Small intestine (tissue), 16 donors: ENCODE measurements around the gene ITGB1BP1. TPM values are rescaled to one million over a fixed set of nuclear protein-coding genes. Genes with fewer than 3 reads are reported as not detected.

Experiments used
- DNase-seq, 2 donors: peaks; one replicate each; pipeline versions ENCODE4 v3.0.0 to v3.0.0-alpha.2; 2013
- FAIRE-seq: peaks from 2 replicates; lab custom pipeline; 2012; peaks lifted over from hg19 to GRCh38; lab: Jason Lieb, UNC
- H3K27ac ChIP-seq, 3 donors: one replicate each; pipeline ENCODE4 v1.5.1; 2013; ENCODE audit warnings: low read length in 2 of 3, mild to moderate bottlenecking in 2 of 3, control low read depth in 1 of 3, inconsistent platforms in 1 of 3, low read depth in 1 of 3, moderate library complexity in 1 of 3
- H3K27me3 ChIP-seq, 3 donors: one replicate each; pipeline ENCODE4 v1.6.1; 2013; ENCODE audit warnings: low read length in 3 of 3, inconsistent platforms in 1 of 3; ENCODE audit not compliant: control insufficient read depth in 3 of 3, insufficient read depth in 3 of 3
- H3K36me3 ChIP-seq, 3 donors: one replicate each; pipeline ENCODE4 v1.6.1; 2013; ENCODE audit warnings: low read length in 3 of 3, inconsistent platforms in 1 of 3, low read depth in 1 of 3, mild to moderate bottlenecking in 1 of 3, moderate library complexity in 1 of 3; ENCODE audit not compliant: control insufficient read depth in 3 of 3, insufficient read depth in 2 of 3
- H3K4me1 ChIP-seq, 3 donors: one replicate each; pipeline ENCODE4 v1.6.1; 2013; ENCODE audit warnings: low read length in 2 of 3, inconsistent platforms in 1 of 3, low read depth in 1 of 3, mild to moderate bottlenecking in 1 of 3, moderate library complexity in 1 of 3; ENCODE audit not compliant: control insufficient read depth in 3 of 3, insufficient read depth in 2 of 3
- H3K4me3 ChIP-seq, 3 donors: one replicate each; pipeline ENCODE4 v1.5.1; 2013; ENCODE audit warnings: low read length in 3 of 3, control low read depth in 1 of 3, inconsistent platforms in 1 of 3, low read depth in 1 of 3, mild to moderate bottlenecking in 1 of 3, moderate library complexity in 1 of 3
- H3K9me3 ChIP-seq, 2 donors: one replicate each; pipeline ENCODE4 v1.6.1; 2013; ENCODE audit warnings: low read depth in 1 of 2, low read length in 1 of 2; ENCODE audit not compliant: control insufficient read depth in 2 of 2, insufficient read depth in 1 of 2
- WGBS, 3 donors: extraction: QIAGEN DNeasy Blood & Tissue Kit; methylation state at CpG; one replicate each; pipeline ENCODE4 v1.1.7; 2013; 5-methylcytosine and 5-hydroxymethylcytosine counted together
- long read RNA-seq, 10 donors: transcript quantifications; one replicate each; lab custom pipeline, GENCODE V29; 2026
- polyA plus RNA-seq, 4 donors: library from polyadenylated mRNA; stranded (reverse) in 3 of 4; unstranded in 1 of 4; fragments of 200-250 nt in 3 of 4; fragments of 120-200 nt in 1 of 4; gene quantifications; one replicate each; pipeline versions ENCODE4 v1.2.1 to v1.2.3, GENCODE V29; 2013
- donor health status: healthy with polysubstance abuse.
- donor health status: control.
- donor health status: control.
- donor health status: Bipolar disorder and iron deficiency.
- donor health status: healthy.

The ITGB1BP1 gene
- 10 to 100 TPM; 30.6 to 50.8 (median 35.2) TPM for polyA plus RNA-seq
- long read RNA-seq, donor 1: 0 reads
- long read RNA-seq, donor 2, full-length matches to known transcripts: 6 of 6 reads
- long read RNA-seq, donor 2, partial matches to known transcripts: 0 of 6 reads
- long read RNA-seq, donor 2, other reads (novel, unspliced or antisense): 0 of 6 reads
- long read RNA-seq, donor 3, full-length matches to known transcripts: 8 of 8 reads
- long read RNA-seq, donor 3, partial matches to known transcripts: 0 of 8 reads
- long read RNA-seq, donor 3, other reads (novel, unspliced or antisense): 0 of 8 reads
- long read RNA-seq, donor 4: 0 reads
- long read RNA-seq, donor 5, partial matches to known transcripts: 0 of 4 reads
- long read RNA-seq, donor 5, other reads (novel, unspliced or antisense): 0 of 4 reads
- long read RNA-seq, donor 6, partial matches to known transcripts: 0 of 5 reads
- long read RNA-seq, donor 6, other reads (novel, unspliced or antisense): 0 of 5 reads
- long read RNA-seq, donor 7: 0 reads
- long read RNA-seq, donor 8, full-length matches to known transcripts: 1 of 1 reads
- long read RNA-seq, donor 8, partial matches to known transcripts: 0 of 1 reads
- long read RNA-seq, donor 8, other reads (novel, unspliced or antisense): 0 of 1 reads
- long read RNA-seq, donor 9, partial matches to known transcripts: 0 of 4 reads
- long read RNA-seq, donor 9, other reads (novel, unspliced or antisense): 0 of 4 reads
- long read RNA-seq, donor 10, full-length matches to known transcripts: 16 of 21 reads
- long read RNA-seq, donor 10, partial matches to known transcripts: 5 of 21 reads
- long read RNA-seq, donor 10, other reads (novel, unspliced or antisense): 0 of 21 reads

DNA sequence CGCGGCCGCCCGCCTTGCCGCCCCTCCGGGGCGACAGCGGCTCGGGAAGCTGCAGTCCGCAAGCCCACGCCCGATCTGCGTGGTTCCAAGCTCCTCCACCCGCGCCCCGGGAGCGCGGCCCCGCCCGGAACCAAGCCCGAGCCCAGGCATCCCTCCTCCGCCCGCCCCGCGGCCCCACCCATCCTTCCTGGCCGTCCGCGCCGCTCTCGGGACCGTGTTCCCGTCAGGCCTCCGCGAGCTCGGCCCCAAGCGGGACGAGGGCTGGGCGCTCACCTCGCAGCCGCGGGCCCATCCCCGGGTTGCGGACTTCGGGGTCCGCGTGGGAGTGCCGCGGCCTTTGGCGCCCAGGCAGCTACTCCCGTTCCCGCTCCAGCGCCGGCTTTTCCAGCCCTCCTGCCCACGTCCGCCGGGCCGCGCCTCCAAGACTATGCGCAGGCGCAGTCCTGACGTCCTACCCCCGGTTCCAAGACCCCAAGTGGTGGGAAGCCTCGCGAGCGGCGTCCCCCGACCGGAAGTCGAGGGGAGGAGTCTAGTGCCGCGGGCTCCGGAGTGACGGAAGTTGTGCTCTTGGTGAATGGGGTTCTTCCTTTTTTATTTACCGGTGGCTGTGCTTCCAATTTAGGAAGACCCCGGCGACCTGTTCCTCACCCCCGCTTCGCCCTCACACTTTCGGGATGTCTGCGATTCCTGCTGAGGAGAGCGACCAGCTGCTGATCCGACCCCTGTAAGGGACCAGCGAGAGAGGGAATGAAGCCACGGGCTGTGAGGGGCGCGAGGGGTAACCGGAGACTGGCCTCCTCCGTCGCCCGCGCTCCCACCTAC lies at the start of gene ITGB1BP1, which contains the start of gene CPSF3:
TSS of gene ITGB1BP1 (minus strand) at position 429 of the 822 bp plus-strand sequence. CDS start 4,831 bp downstream, outside the sequence.
TSS of gene CPSF3 (plus strand) at position 555 of the 822 bp plus-strand sequence. CDS start at position 675, 120 bp downstream.
- peak; percentile 98 to 100 for DNase-seq
- FAIRE-seq: no peak
- Histone ChIP-seq H3K36me3 (peaks cover 0 to 3% (median 0%) of the 10 kb centered on the region in 3 donors), H3K9me3 (no peaks in the 10 kb centered on the region), H3K27ac (peak within 1 kb of the TSS; percentile 87 to 96 (median 91)), H3K27me3 (no peaks in the 10 kb centered on the region), H3K4me3 (peak within 1 kb of the TSS; percentile 87 to 98 (median 88)), H3K4me1 (peaks cover 4 to 20% (median 12%) of the 10 kb centered on the region in 3 donors)
- 0 to 1% (median 0%) methylated on average over 65 to 91 of the region's 91 CpGs for WGBS, 3 donors

GRCh38 chr2:9472511-9472910 lies 49.2 kb upstream of the ITGB1BP1 start:
- no peak for DNase-seq
- no peak for FAIRE-seq
- Histone ChIP-seq H3K27me3 (no peaks in the 10 kb centered on the region), H3K4me3 (no peak overlapping the region), H3K4me1 (peaks cover 0 to 10% (median 2%) of the 10 kb centered on the region in 3 donors), H3K36me3 (peaks cover 4 to 42% (median 5%) of the 10 kb centered on the region in 3 donors), H3K27ac (no peak overlapping the region), H3K9me3 (no peaks in the 10 kb centered on the region)
- WGBS, 3 donors: 91 to 94% (median 91%) methylated on average over 9 of the region's 9 CpGs

GRCh38 chr2:9471206-9471605 lies 47.9 kb upstream of the ITGB1BP1 start:
- WGBS, 3 donors: 86 to 94% (median 93%) methylated on average over 5 of the region's 5 CpGs
- peaks cover 0 to 10% (median 0%) of the 10 kb centered on the region in 3 donors for H3K4me1 ChIP-seq
- H3K4me3 ChIP-seq: no peak overlapping the region
- no peaks in the 10 kb centered on the region for H3K9me3 ChIP-seq
- H3K36me3 ChIP-seq: peaks cover 4 to 35% (median 5%) of the 10 kb centered on the region in 3 donors
- H3K27me3 ChIP-seq: no peaks in the 10 kb centered on the region
- no peak overlapping the region for H3K27ac ChIP-seq
- no peak for FAIRE-seq
- DNase-seq: no peak

DNA sequence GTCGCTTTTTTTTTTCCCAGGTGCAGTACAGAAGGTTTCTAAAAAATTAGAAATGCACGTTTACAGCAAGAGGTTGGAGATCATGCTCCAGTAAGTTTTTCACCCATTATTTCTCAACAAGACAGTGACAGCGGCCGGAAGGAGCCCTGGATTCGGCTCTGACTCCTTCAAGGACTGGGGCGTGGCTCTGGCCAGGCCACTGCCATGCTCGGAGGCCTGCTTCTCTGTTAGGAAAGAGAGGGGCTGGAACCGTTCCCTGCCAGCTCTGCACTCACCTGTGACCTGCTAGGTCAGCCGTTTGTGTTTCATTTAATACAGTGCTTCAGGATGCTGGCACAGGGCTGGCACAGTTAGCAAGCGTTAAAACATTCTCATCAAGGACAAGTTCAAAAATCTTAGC lies 44.4 kb upstream of the ITGB1BP1 start:
- peaks cover 5 to 42% (median 7%) of the 10 kb centered on the region in 3 donors for H3K36me3 ChIP-seq
- 80 to 89% (median 83%) methylated on average over 10 of the region's 10 CpGs for WGBS, 3 donors
- FAIRE-seq (no peak), DNase-seq (no peak)
- no peaks in the 10 kb centered on the region for H3K9me3 ChIP-seq
- no peak overlapping the region for H3K4me3 ChIP-seq
- H3K4me1 ChIP-seq: no peaks in the 10 kb centered on the region
- H3K27me3 ChIP-seq: no peaks in the 10 kb centered on the region
- no peak overlapping the region for H3K27ac ChIP-seq

DNA sequence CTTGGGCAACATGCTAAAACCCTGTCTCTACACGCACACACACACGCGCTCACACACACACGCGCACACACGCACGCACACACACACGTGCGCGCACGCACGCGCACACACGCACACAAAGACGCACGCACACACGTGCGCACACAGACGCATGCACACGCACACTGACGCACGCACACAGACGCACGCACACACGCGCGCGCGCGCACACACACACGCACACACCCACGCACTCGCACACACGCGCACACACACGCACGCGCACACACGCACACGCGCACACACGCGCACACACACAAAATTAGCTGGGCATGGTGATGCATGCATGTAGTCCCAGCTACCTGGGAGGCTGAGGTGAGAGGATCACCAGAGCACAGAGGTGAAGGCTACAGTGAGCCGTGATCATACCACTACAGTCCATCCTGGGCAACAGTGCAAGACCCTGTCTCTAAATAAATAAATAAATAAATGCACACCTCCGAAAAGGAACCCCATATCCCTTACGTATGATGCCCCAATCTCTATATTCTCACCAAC lies 42.9 kb upstream of the ITGB1BP1 start:
- DNase-seq: no peak
- WGBS, 3 donors: 85 to 92% (median 89%) methylated on average over 38 to 46 of the region's 46 CpGs
- H3K36me3 ChIP-seq: peaks cover 1 to 44% (median 8%) of the 10 kb centered on the region in 3 donors

DNA sequence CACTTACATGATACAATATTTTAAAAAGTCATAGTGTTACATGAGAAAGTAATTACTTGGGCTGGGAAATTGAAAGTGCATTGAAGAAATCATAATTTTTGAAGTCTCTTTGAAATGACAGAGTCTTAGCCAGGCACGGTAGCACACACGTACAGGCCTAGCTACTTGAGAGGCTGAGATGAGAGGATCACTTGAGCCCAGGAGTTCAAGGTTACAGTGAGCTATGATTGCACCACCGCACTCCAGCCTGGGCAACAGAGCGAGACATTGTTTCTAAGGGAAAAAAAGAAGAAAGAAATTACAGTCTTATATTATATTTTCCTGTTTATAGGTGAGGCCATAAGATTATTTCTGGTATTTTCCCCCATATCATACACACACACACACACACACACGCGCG lies 41.8 kb upstream of the ITGB1BP1 start:
- Histone ChIP-seq H3K36me3 (peaks cover 1 to 46% (median 10%) of the 10 kb centered on the region in 3 donors), H3K4me1 (no peaks in the 10 kb centered on the region), H3K9me3 (no peaks in the 10 kb centered on the region), H3K27me3 (no peaks in the 10 kb centered on the region), H3K4me3 (no peak overlapping the region), H3K27ac (no peak overlapping the region)
- whole genome bisulfite sequencing, 3 donors: 85 to 86% (median 86%) methylated on average over 7 of the region's 7 CpGs
- FAIRE-seq: no peak
- no peak for DNase-seq

More for the DNA sequence above, 42.9 kb upstream of the ITGB1BP1 start:
- H3K27me3 ChIP-seq: no peaks in the 10 kb centered on the region
- H3K27ac ChIP-seq: no peak overlapping the region
- no peak for FAIRE-seq
- no peaks in the 10 kb centered on the region for H3K4me1 ChIP-seq
- H3K9me3 ChIP-seq: no peaks in the 10 kb centered on the region
- no peak overlapping the region for H3K4me3 ChIP-seq

DNA sequence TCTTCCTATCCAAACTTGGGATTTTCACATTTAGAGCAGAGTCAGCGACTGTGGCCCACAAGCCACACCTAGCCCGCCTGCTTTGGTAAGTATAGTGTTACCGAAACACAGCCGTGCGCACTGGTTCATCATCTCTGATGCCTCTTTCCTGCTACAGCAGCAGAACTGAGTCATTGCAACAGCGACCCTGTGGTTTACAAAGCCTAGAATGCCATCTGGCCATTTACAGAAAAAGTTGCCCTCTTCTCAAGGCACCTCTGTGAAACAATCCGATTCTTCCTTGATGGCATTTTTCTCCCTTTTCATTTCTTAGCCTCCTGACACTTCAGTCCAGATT lies 40.3 kb upstream of the ITGB1BP1 start:
- H3K36me3 ChIP-seq: peaks cover 1 to 44% (median 8%) of the 10 kb centered on the region in 3 donors
- H3K9me3 ChIP-seq: no peaks in the 10 kb centered on the region
- no peaks in the 10 kb centered on the region for H3K27me3 ChIP-seq
- FAIRE-seq: no peak
- WGBS, 3 donors: 64 to 77% (median 70%) methylated on average over 7 of the region's 7 CpGs
- no peak overlapping the region for H3K4me3 ChIP-seq
- no peak overlapping the region for H3K27ac ChIP-seq
- DNase-seq: no peak
- no peaks in the 10 kb centered on the region for H3K4me1 ChIP-seq
